Measurements from ENCODE around the gene SPAG4.

SPAG4 gene

GRCh38 chr20:35568645-35569044, 47.0 kb upstream of the SPAG4 start:
- POLR2A ChIA-PET: interaction anchor here (0.9 kb wide), 1 partner anchor 131 kb away, joined by 3 read pairs; the partner anchor contains the start of genes NFS1 and ROMO1
- Histone ChIP-seq H3K27ac (ENCODE audit: extremely low read depth, low read depth, low read length) (no peak overlapping the region), H3K36me3 (ENCODE audit: control insufficient read depth in 2 of 2, insufficient read depth in 1 of 2, low read length in 2 of 2) (peaks cover 0 to 5% of the 10 kb centered on the region in 2 experiments; a peak in 1 of 3 replicates), H3K4me3 (ENCODE audit: low read depth, low read length) (no peak overlapping the region), H3K4me1 (ENCODE audit: control insufficient read depth, insufficient read depth, low read length) (no peaks in the 10 kb centered on the region), H3K9me3 (ENCODE audit: control insufficient read depth, insufficient read depth, low read depth, low read length) (no peaks in the 10 kb centered on the region)
- CTCF ChIA-PET: interaction anchor here (0.8 to 1.3 kb wide), 4 partner anchors 8 to 51 kb away, joined by 3 to 5 read pairs (median 4); no protein-coding TSS in a partner anchor
- TF ChIP-seq ZBTB17 (tag by site-specific recombination; IDR thresholded peaks at IDR 0.05): 0 out of 2 replicates have a peak, but pooled peaks have one; percentile 16
- peak; percentile 14 for TF ChIP-seq ZNF654 (tag by site-specific recombination; IDR thresholded peaks at IDR 0.05; ENCODE audit: low read depth)
- TF ChIP-seq ZNF629 (tag by site-specific recombination; IDR thresholded peaks at IDR 0.05): no peak
- 0 out of 2 replicates have a peak, but pooled peaks have one; percentile 12 for TF ChIP-seq ZNF341 (tag by site-specific recombination; IDR thresholded peaks at IDR 0.05; ENCODE audit: low read depth)

GRCh38 chr20:35571555-35571954, 44.1 kb upstream of the SPAG4 start:
- no peaks in the 10 kb centered on the region for H3K9me3 ChIP-seq (ENCODE audit: control insufficient read depth, insufficient read depth, low read depth, low read length)
- H3K4me1 ChIP-seq (ENCODE audit: control insufficient read depth, insufficient read depth, low read length): no peaks in the 10 kb centered on the region
- no peak overlapping the region for H3K27ac ChIP-seq (ENCODE audit: extremely low read depth, low read depth, low read length)
- TF ChIP-seq WT1 (tag by site-specific recombination; IDR thresholded peaks at IDR 0.05): no peak
- TF ChIP-seq PRDM10 (tag by site-specific recombination; IDR thresholded peaks at IDR 0.05): 0 out of 2 replicates have a peak, but pooled peaks have one; percentile 23
- 0 out of 2 replicates have a peak, but pooled peaks have one; percentile 31 for TF ChIP-seq GLIS1 (tag by site-specific recombination; IDR thresholded peaks at IDR 0.05)
- ChIA-PET POLR2A (no interaction called here), CTCF (no interaction called here)
- H3K4me3 ChIP-seq (ENCODE audit: low read depth, low read length): no peak overlapping the region
- H3K36me3 ChIP-seq (ENCODE audit: control insufficient read depth in 2 of 2, insufficient read depth in 1 of 2, low read length in 2 of 2): peaks cover 0 to 5% of the 10 kb centered on the region in 2 experiments; a peak in 1 of 3 replicates

GRCh38 chr20:35572838-35573237, 42.8 kb upstream of the SPAG4 start:
- ChIA-PET CTCF (interaction anchor here (0.6 to 2.0 kb wide), 2 partner anchors 8 to 31 kb away, joined by 5 to 6 read pairs; no protein-coding TSS in a partner anchor), POLR2A (no interaction called here)
- Histone ChIP-seq H3K36me3 (ENCODE audit: control insufficient read depth in 2 of 2, insufficient read depth in 1 of 2, low read length in 2 of 2) (peaks cover 0 to 5% of the 10 kb centered on the region in 2 experiments; a peak in 1 of 3 replicates), H3K4me3 (ENCODE audit: low read depth, low read length) (no peak overlapping the region), H3K27ac (ENCODE audit: extremely low read depth, low read depth, low read length) (no peak overlapping the region), H3K4me1 (ENCODE audit: control insufficient read depth, insufficient read depth, low read length) (no peaks in the 10 kb centered on the region), H3K9me3 (ENCODE audit: control insufficient read depth, insufficient read depth, low read depth, low read length) (no peaks in the 10 kb centered on the region)
- TF ChIP-seq ZNF548 (tag by site-specific recombination; IDR thresholded peaks at IDR 0.05) (no peak), ZNF324 (tag by site-specific recombination; IDR thresholded peaks at IDR 0.05) (no peak), ZNF747 (tag by site-specific recombination; IDR thresholded peaks at IDR 0.05) (no peak), ZNF404 (tag by site-specific recombination; IDR thresholded peaks at IDR 0.05) (no peak), ZBTB11 (tag by site-specific recombination; conservative IDR thresholded peaks at IDR 0.05; ENCODE audit: low read depth) (no peak), KLF8 (tag by site-specific recombination; IDR thresholded peaks at IDR 0.05) (peak; percentile 44; the same call in 1 of the 2 replicates), PBX3 (CRISPR knock-in tag; IDR thresholded peaks at IDR 0.05) (no peak), ZNF660 (tag by site-specific recombination; IDR thresholded peaks at IDR 0.05) (no peak), ZNF302 (tag by site-specific recombination; IDR thresholded peaks at IDR 0.05; ENCODE audit: low read depth) (no peak), ZNF514 (tag by site-specific recombination; IDR thresholded peaks at IDR 0.05) (no peak), ZNF776 (tag by site-specific recombination; IDR thresholded peaks at IDR 0.05; ENCODE audit: borderline replicate concordance) (no peak), ZNF354C (tag by site-specific recombination; IDR thresholded peaks at IDR 0.05; ENCODE audit: borderline replicate concordance, low read depth) (no peak), PRDM1 (tag by site-specific recombination; IDR thresholded peaks at IDR 0.05) (no peak), ZNF777 (tag by site-specific recombination; IDR thresholded peaks at IDR 0.05; ENCODE audit: borderline replicate concordance) (no peak), ZXDB (tag by site-specific recombination; IDR thresholded peaks at IDR 0.05) (no peak), TRIM28 (IDR thresholded peaks at IDR 0.05; ENCODE audit: borderline replicate concordance, low read length) (no peak)
